Activated CD8-positive, alpha-beta memory T cell treated with anti-CD3 and anti-CD28 coated beads, Interleukin-2, amount 50 U/mL, for 48 hours (primary cell): ENCODE results near the gene KDM3B.
A peak's percentile ranks its signal among the peaks of the same experiment; 100 is the strongest.
"Not testable (repeated sequence)": the region's sequence is repeated elsewhere in the genome, so short reads cannot be mapped to it uniquely, and the experiment has no call there.

Source experiments
- DNase-seq: peaks from one replicate; pipeline ENCODE4 v3.0.0-alpha.2; 2020

The KDM3B gene

DNA sequence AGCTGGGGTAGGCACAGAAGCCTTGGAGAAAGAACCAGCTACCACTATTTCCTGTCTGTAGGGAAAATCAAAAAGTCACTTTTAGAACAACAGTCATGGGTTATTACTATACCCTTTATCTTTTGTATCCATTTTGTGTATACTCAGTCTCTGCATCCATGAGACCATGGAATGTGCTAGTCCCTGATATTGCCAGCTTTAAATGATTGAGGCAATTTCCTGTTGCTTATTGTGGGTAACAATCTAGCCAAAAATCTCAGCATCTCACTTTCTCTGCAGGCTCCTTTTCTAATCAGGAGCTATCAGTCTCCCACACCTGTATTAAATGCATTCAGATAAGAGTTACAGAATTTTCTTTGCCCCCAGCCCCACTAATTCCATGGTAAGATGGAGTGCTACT, 968 bp upstream of the KDM3B start:
- no peak for DNase-seq

DNA sequence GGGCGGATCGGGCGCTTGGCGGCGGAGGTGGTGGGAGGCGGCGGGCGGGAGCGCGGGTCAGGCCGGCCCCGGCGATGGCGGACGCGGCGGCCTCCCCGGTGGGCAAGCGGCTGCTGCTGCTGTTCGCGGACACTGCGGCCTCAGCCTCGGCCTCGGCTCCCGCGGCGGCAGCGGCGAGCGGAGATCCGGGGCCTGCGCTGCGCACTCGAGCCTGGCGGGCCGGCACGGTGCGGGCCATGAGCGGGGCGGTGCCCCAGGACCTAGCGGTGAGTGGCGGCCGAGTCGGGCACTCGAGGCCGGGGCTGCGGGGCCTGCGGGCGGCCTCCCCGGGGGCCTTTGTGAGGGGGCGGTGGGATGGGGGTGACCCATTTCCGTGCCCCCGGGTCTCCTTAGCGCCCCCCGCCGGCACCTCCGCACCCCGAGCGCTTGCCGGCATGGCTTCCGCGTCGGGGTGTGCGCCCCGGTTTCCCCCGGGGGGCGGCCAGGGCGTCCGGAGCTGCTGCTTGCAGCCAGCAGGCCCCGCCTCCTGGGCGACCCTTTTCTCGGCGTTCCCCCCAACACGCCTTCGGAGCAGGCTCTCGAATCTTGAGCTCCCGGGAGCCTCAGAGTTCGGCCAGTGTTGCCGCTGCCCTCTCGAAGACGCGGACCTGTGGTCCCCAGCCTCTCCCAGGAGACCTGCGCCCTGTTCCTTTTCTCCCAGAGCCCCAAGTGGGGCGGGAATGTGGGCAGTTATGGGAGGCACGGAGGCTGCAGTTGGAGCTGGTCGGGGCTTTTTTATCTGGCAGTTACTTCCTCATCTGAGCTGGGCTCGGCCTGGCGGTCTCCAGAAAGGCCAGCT, 456 bp downstream of the KDM3B start:
- peak; percentile 85 for DNase-seq

DNA sequence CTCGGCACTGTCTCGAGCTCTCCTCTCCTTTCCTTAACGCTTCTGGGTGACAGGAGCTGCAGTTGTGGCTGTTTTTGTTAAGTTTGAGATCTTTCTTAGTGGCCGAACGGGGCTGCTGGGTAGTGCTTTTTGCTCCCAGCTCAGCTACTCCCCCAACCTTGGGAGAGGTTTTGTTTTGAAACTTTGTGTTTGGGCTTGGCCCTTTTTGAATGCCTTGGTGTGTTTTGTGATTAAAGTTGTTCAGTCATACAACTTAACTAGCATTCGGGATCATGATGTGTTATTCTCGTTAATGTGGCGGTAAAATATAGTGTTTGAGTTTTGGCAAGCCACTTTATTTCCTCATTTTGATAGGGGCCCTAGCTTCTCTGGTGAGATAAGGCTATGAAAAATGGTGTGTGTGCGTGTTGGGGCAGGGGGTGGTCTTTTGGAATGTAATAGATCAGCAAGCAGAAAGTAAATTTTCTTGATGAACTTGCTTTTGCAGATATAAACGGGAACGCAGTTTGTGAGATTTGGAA, 1.1 kb downstream of the KDM3B start:
- DNase-seq, result no peak

DNA sequence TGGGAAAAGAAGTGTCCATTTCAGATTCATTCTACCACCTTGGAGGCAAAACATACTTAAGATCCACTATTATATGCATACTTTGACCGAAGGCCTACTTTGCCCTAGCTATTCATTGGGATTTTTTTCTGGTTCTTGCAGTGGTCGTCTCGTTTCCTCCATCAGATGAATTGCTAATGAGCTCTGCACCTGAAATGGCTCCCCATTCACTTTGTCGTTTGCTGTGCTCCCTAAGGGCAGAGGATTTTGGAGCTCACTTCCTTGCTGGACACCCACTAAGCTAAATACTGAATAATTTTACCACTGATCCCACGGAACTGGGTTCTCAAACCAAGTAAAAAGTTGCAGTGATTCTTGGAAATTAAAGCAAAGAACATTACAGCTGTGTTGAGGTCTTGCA, 1.9 kb downstream of the KDM3B start:
- no peak for DNase-seq

DNA sequence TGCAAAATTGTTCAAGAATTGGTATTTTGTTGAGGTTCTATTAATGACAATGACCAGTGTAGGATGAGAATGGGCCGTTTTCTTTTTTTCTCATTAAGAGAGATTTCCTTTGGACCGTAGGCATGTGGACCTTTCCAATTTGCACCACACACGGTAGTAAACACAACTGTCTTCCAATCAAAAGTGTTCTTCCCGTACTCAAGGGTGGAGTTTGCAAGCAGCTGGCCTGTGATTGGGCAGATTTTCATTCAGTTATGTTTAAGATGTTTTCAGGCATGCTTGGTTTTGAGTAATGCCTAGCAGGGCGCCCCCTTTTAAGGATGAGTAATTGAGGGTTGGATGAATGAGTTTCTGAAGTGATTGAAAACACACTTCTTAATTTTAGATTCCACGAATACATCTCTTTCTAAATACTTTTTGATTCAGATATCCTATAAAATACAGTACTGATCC, 2.5 kb downstream of the KDM3B start:
- peak; percentile 59 for DNase-seq

DNA sequence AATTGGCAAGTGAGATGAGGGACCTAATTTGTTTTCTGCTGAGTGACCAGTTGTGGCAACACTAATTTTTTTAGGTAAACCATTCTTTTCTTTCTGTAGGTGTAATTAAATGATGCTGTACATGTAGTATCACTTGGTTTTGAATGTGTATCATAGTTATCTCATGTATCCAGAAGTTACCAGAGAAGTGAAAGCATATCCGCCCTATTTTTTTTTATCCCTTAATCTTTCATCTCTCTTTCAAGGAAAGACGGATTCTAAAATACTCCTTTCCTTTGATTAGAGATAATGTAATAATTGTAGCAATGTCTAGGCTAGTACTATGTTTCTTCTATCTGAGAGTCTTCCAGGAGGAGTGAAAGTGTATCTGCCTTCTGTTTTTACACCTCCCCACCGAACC, 7.1 kb downstream of the KDM3B start:
- DNase-seq, result no peak

DNA sequence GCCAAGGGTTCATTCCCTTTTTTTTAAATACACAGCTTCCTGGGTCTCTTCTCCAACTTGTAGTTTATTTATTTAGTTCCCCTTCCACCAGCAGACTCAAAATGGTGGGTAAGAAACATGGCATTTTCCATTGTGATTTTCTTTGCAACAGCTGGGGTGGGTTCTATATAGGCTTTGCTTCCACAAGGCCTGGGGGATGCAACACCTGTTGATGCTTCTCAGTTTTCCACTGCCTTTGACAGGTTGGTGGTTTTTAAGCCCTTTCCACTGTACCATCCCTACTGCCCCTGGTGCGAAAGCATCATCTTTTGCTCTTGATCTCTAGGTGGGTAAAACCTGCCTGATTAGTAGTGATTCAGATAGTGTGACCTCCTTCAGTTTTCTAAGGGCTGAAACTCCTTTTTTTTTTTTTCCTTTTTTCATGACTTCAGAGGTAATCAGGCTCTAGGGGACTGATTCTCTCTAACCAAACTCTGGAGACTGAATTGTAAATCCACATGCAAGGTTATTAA, 8.5 kb downstream of the KDM3B start:
- DNase-seq, result no peak

DNA sequence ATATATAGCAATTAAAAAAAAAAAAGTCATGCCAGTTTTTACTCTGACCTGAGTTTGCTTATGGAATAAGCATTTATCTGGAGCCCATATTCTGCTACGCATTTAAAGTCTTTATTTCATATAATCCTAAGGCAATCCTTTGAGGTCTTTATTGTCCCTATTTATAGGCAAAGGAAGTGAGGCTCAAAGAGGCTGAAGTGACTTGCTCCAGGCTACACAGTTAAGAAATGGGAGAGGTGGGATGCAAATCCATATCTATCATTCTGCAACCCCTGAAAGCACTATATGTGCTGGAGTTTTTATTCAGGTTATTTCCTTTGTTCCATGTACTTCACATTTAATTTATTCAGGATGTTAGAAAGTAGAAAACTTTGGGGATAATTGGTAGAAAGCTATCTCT, 12.1 kb downstream of the KDM3B start:
- no peak for DNase-seq

DNA sequence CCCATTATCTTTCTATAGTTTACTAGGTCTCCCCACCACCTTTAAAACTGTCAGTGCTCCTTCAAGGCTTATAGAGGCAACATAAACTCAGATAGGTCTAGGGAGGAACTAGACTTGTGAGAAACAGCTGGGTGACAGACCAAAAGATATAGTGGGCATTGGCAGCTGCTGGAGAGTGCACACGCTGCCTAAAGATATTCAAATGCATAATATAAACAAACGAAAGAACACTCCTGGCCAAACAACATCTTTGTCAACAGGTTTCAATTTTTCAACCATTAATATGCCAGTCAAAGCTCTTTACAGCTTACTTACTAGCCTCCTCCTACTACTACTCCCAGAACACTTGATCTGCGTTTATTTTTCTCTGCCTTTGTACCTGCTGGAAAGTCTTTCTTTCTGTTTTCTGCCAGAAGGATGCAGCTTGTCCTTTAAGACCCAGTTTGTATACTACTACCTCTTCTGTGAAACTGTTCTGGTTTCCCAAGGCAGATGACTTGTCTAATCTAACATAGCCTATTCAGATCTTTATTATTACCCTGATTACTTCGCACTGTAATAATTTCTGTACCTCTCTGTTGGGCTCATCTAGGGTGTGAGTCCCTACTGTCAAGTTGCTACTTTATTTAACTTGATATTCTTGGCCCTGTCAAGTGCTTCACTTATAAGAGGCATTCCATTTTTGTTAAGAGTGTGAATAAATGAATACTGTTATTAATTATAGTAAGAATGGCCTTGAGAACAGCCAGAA, 14.3 kb downstream of the KDM3B start:
- no peak for DNase-seq

DNA sequence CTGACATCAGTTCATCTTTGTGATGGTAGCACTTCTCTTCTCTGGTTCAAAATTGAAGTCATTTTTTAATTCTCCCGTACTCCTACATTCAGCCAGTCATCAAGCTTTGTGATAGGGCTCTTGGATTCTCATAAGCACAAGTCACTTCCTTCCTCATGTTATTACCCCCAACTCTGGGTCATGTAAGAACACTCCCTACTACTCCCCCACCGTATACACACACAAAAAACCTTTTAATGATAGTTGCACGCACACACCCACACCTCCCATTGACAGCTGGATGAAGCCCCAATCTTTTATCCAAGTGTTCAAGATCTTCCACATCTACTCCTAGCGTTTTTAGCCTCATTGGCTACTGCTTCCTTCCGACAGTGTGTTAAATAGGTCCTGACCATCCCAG, 16.8 kb downstream of the KDM3B start:
- DNase-seq, result no peak

DNA sequence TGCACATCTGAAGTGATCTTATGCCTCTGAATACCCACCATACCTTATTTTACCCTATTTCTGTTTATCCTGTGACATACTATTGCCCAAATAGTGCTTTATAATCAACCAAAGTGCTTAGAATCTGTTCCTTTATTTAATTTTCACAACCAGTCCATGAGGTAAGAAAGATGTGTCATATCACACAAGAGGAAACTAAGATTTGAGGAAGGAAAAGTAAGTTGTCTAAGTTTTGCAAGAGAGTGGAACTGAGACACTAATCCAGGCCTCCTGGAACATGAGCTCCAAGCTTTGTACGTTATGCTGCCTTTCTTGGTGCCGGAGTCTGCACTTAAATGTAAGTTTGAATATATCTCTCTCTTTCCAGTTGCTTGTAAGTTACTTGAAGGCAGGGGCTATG, 17.2 kb downstream of the KDM3B start:
- DNase-seq, result no peak

DNA sequence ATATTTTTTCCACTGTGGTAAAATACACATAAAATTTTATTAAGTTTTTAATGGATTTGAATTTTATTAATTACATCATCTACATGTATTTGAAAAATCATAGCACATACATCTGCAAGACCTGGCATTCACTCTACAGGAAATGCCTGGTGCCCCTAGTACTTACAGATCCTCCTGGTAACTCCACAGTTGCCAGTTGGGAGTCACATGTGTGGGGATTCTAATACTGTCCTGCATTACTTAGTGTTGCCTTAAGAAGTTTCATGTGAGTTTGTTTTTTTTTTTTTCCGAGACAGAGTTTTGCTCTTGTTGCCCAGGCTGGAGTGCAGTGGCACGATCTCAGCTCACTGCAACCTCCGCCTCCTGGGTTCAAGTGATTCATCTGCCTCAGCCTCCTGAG, 18.1 kb downstream of the KDM3B start:
- no peak for DNase-seq

DNA sequence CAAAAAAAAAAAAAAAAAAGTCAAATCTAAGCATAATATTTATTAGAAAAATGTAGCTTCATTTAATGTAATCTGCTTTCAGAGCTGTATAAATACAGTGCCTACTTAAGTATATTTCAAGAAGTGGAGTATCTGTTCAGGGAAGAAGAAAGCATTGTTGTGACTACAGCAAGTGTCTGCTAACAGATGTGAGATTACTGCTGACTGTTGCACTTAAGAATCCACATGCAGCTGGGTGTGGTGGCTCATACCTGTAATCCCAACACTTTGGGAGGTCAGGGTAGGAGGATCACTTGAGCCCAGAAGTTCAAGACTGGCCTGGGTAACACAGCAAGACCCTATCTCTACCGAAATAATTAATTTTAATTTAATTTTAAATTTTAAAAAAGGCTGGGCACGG, 19.0 kb downstream of the KDM3B start:
- no peak for DNase-seq

DNA sequence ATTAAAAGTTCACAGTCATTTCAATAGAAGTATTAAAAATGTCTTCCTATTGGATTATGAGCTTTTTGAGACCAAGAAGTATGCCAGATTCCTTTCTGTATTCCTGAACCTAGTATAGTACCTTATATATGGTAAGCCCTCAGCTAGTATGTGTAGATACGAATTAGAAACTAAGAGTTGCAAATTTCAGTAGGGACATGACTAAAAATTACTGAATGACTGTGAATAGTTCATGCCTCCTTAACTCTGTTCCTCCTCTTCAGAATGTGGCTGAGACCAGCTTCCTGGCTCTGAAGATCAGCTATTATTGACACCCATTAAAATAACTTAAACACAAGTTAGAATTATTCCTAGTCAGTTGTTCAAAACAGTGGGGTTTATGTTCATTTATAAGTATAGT, 19.7 kb downstream of the KDM3B start:
- DNase-seq, result no peak

DNA sequence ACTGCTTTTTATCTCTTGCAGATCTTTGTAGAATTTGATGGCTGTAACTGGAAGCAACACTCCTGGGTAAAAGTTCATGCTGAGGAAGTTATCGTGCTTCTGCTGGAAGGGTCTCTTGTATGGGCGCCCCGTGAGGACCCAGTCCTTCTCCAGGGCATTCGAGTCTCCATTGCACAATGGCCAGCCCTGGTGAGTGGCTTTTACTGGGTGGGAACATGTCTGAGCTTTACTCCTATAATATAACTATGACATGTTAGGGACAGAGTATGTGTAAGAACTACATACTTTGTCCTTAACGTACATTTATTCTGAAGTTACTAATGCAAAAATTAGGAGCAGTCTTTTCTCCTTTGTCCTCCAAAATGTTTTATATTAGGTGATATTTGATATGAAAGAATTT, 20.2 kb downstream of the KDM3B start:
- no peak for DNase-seq

DNA sequence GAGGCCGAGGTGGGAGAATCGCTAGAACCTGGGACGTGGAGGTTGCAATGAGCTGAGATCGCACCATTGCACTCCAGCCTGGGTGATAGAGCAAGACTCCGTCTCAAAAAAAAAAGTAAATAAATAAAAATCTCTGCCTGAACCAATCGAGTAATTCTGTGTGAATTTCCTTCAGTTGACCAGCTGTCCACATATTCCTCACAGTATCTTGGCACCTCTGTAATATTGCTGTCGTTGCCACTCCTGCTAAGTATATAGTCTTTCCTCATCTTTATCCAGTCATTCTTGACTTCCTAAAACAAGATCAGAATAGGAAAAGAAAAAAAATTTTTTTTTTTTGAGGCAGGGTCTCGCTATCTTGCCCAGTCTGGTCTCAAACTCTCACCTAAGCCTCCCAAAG, 29.9 kb downstream of the KDM3B start:
- no peak for DNase-seq

DNA sequence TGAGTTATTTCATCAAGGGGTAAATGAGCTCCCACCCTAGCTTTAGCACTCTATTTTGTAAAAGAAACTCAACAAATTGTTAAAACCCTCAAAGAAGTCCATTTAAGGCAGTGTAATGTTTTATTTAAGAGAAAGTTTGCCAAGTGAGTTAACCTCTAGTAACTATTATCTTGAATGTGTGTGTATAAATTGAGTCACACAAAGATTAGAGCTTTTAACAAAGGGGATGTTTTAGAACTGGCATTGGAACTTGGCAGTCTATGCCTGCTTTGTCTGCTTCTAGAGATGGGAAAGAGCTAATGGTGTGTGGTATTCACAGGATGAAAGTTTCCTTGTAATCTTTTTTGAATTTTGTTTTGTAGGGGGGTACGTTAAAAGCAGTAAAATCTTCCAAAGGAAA, 33.2 kb downstream of the KDM3B start:
- DNase-seq, result no peak

DNA sequence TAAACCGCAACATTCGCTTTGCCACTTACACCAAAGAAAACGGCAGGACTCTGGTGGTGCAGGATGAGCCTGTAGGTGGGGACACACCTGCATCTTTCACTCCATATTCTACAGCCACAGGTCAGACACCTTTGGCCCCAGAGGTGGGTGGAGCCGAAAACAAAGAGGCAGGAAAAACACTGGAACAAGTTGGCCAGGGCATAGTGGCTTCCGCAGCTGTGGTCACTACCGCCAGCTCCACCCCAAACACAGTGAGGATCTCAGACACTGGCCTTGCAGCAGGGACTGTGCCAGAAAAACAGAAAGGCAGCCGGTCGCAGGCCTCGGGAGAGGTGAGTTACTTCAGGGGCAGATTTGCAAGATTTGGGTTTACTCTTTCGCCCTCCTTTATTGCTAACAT, 33.8 kb downstream of the KDM3B start:
- no peak for DNase-seq

DNA sequence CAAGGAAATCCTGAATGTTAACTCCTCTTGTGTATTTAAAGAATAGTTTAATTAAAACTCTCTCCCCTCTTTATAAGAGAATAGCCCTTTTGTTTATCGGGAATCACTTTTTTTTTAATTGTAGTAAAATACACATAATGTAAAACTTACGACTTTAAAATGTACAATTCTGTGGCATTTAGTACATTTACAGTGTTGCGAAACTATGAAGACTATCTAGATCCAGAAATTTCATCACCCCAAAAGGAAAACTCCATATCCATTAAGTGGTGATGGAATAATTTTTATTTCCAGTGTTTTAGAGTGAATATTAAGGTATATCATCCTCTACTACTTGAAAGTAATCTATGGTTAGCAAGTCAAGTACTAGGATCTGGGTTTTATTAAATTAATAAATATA, 36.8 kb downstream of the KDM3B start:
- no peak for DNase-seq

DNA sequence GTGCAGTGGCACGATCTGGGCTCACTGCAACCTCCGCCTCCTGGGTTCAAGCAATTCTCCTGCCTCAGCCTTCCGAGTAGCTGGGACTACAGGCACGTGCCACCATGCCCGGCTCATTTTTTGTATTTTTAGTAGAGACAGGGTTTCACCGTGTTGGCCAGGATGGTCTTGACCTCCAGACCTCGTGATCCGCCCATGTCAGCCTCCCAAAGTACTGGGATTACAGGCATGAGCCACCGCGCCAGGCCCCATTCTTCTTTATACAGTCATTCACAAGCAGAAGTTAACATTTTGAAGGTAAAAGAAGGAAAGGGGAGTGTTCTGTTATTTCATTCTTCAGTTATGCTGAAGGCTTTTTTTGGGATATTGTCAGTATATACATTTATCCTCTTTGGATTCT, 37.4 kb downstream of the KDM3B start:
- not testable (repeated sequence) for DNase-seq

DNA sequence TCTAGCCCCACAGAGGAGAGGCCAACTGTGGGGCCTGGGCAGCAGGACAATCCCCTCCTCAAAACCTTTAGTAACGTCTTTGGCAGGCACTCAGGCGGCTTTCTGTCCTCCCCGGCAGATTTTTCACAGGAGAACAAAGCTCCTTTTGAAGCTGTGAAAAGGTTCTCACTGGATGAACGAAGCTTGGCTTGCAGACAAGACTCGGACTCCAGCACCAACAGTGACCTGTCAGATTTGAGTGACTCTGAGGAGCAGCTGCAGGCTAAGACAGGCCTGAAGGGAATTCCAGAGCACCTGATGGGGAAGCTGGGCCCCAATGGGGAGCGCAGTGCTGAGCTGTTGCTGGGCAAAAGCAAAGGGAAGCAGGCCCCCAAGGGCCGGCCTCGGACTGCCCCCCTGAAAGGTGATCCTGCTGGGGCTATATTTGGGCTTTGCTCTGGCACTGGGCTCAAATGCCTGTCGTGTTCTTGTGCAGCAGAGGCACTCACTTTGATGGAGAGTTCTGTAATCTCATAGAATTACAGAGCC, 39.4 kb downstream of the KDM3B start:
- DNase-seq, result no peak

DNA sequence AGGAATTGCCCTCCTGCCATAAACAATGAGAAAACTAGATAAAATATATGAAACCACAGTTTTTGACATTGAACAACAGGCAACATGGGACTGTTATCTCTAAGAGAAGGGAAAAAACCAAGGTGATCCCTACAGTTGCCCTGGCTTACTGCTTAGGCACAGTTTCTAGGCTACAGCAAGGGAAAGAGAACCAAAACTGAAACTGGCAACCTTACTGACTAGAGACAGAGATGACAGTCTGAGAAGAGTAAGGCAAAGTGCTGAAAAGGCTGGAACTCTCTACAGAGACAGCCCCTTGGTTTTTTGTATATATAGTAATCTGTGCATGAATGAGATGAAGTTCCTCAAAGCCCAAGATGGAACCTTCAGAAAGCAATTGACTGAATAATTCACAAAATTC, 50.2 kb downstream of the KDM3B start:
- no peak for DNase-seq

DNA sequence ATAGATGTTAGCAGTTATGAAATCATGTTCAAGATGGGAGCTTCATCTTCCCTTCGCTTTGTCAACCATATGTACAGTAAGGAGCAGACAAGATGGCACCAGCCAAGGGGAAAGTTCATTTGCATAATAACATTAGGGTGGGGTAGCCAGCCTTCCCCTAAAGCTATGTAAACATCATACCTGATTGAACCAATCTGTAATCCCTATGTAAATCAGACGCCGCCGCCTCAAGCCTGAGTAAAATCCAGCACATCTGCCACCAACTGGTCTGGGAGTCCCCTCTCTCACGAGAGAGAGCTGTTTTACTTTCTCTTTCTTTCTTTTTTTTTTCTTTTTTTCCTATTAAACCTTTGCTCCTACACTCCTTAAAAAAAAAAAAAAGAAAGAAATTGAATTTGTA, 55.5 kb downstream of the KDM3B start:
- DNase-seq, result no peak
